ENCODE results near the gene SH3GL3.

Gene SH3GL3

DNA sequence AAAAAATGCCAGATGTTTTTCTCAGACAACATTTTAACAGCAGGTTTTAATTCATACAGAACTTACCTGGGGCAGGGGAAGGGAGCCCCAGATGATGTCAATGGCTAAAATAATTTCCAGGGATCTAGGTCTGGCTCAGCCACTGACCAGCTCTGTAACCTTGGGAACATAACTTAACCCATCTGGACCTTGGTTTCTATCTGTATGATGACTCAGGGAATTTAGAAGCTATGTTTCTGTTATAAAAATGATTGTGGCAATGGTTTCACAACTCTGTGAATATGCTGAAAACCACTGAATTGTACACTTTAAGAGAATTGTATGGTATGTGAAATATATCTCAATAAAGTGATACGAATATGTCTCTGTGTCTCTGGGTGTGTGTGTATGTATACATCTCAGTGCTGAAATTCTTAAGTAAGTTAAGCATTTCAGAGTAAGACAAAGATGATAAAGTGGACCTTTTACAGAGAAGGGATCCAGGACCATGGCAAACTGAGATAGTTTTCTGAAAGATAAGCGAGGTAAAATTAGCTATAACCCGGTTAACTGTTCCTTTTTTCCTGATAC, 2.9 kb downstream of the SH3GL3 start:
- in situ Hi-C loops (cut with MboI; ENCODE audit: low sequenced_read_pairs, unreplicated experiment), result no loop called here
- TF ChIP-seq, protein P1, sequence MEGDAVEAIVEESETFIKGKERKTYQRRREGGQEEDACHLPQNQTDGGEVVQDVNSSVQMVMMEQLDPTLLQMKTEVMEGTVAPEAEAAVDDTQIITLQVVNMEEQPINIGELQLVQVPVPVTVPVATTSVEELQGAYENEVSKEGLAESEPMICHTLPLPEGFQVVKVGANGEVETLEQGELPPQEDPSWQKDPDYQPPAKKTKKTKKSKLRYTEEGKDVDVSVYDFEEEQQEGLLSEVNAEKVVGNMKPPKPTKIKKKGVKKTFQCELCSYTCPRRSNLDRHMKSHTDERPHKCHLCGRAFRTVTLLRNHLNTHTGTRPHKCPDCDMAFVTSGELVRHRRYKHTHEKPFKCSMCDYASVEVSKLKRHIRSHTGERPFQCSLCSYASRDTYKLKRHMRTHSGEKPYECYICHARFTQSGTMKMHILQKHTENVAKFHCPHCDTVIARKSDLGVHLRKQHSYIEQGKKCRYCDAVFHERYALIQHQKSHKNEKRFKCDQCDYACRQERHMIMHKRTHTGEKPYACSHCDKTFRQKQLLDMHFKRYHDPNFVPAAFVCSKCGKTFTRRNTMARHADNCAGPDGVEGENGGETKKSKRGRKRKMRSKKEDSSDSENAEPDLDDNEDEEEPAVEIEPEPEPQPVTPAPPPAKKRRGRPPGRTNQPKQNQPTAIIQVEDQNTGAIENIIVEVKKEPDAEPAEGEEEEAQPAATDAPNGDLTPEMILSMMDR (IDR thresholded peaks at IDR 0.05; ENCODE audit: borderline replicate concordance, control extremely low read depth, extremely low read depth, insufficient read depth, missing control alignments), result no peak
- DNase-seq (ENCODE audit: low spot score), result no peak

DNA sequence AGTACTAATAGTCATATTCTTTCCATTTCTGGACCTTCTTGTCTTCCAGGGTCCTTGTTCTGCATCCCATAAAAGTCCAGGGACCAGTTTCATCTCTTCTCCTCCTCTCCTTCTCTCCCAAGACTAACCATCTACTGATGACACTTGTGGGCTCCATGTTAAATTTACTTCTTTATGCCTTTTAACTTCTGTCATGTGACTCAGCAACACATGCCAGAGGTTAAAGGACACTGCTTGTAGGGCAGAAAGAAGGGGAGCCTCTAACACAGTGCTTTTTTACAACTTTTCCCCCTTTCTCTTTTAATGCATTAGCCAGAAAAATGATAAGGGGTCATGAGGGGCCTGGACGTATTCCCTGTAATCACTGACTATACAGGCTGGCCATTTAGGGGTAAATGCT, 10.0 kb downstream of the SH3GL3 start:
- DNase-seq (ENCODE audit: low spot score), result no peak
- in situ Hi-C loops (cut with MboI; ENCODE audit: low sequenced_read_pairs, unreplicated experiment), result no loop called here
- TF ChIP-seq, protein P1 (IDR thresholded peaks at IDR 0.05; ENCODE audit: borderline replicate concordance, control extremely low read depth, extremely low read depth, insufficient read depth, missing control alignments), result no peak

DNA sequence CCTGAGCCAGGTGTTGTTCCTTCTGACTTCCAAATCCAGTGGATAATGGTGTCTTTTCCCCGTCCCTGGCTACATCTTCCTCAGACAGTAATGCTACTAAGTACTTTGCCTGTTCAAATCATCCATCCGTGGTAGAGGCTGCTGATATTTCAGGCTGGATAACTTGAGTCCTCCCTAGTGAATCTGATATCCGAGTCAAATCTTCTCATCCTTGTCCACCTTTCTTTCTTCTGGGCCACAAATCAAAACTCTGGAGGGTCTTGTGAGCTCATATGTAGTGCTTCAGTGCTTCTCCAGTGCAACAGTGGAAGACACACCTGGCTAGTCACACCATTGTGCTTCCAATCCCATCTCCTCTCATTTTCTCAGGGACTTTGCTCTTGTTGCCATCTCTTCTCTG, 11.2 kb downstream of the SH3GL3 start:
- TF ChIP-seq, protein P1 (IDR thresholded peaks at IDR 0.05; ENCODE audit: borderline replicate concordance, control extremely low read depth, extremely low read depth, insufficient read depth, missing control alignments), result no peak

DNA sequence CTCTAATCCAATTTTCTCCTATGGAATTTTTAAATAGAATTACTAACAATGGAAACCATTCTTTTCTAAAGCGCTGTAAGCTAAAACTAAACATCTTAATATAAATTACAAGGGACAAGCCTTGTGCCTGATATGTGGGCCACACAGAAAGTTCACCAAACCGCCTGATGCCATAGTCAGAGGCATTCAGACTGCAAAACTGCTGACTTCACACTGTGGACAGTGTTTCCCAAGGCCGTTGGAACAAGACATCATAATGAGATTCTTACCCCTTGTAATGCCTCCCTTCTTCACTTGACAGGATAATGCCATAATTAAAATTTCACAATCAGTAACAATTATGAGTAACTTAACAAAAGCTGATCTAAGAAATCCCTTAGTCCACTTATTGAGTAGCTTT, 14.9 kb downstream of the SH3GL3 start:
- DNase-seq (ENCODE audit: low spot score), result no peak
- TF ChIP-seq, protein P1 (IDR thresholded peaks at IDR 0.05; ENCODE audit: borderline replicate concordance, control extremely low read depth, extremely low read depth, insufficient read depth, missing control alignments), result no peak
- in situ Hi-C loops (cut with MboI; ENCODE audit: low sequenced_read_pairs, unreplicated experiment), result no loop called here

More for the DNA sequence above, 11.2 kb downstream of the SH3GL3 start:
- in situ Hi-C loops (cut with MboI; ENCODE audit: low sequenced_read_pairs, unreplicated experiment), result no loop called here
- DNase-seq (ENCODE audit: low spot score), result no peak

DNA sequence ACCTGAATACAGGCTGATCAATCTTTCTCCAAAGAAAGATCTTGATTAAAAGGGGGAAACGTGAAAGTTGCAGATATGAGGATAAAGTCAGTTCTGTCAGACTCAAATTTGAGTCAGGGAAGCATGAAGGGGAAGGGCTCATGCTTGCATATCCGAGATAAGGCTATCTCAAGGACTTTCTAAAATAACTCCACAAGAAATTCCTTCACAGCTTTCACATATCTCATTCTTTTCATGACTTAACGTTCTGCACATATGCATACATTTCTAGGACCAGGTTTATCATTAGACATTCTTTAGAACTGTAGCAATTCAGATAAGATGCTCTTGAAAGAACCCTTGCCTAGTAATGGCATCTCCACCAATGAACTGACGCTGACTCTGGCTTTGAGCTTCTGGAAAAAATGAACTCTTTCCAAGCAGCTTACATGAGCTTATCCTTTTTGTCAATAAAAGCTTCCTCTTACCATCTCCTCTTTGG, 15.9 kb downstream of the SH3GL3 start:
- in situ Hi-C loops (cut with MboI; ENCODE audit: low sequenced_read_pairs, unreplicated experiment), result no loop called here
- no peak for DNase-seq (ENCODE audit: low spot score)
- TF ChIP-seq, protein P1 (IDR thresholded peaks at IDR 0.05; ENCODE audit: borderline replicate concordance, control extremely low read depth, extremely low read depth, insufficient read depth, missing control alignments), result no peak

DNA sequence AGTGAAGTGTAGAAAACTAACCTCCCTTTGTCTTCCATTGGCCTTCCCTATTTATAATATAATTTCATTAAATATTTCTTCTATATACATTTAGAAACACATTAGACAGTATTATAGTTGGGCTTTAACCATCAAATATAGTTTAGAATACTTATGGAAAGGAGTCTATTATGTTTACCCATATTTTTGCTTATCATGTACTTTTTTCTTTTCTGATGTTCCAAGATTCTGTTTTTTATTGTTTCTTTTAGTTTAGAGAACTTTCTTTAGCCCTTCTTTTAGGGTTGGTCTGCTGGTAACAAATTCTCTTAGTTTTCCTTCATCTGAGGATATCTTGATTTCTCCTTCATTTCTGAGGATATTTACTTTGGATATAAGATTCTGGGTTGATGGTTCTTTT, 23.7 kb downstream of the SH3GL3 start:
- in situ Hi-C loops (cut with MboI; ENCODE audit: low sequenced_read_pairs, unreplicated experiment), result no loop called here
- TF ChIP-seq, protein P1 (IDR thresholded peaks at IDR 0.05; ENCODE audit: borderline replicate concordance, control extremely low read depth, extremely low read depth, insufficient read depth, missing control alignments), result no peak
- DNase-seq (ENCODE audit: low spot score), result no peak
